Psoas muscle (tissue), 8 donors: Measurements from ENCODE around the gene CTNS. TPM values are rescaled to one million over a fixed set of nuclear protein-coding genes. Genes with fewer than 3 reads are reported as not detected.
A peak's percentile ranks its signal among the peaks of the same experiment; 100 is the strongest.

Experiments
- ATAC-seq, 4 donors: fragments of 200-7000 bp; cut with Tn5 transposase; one replicate each; pipeline ENCODE4 v1.9.1; 2020; ENCODE audit warnings: moderate library complexity in 3 of 4, mild to moderate bottlenecking in 2 of 4
- DNase-seq, 2 donors: peaks; one replicate each; pipeline ENCODE4 v3.0.0-alpha.2; 2020
- H3K27ac ChIP-seq: fragments of 200-600 bp; one replicate; pipeline ENCODE4 v1.8.0; 2022
- H3K27me3 ChIP-seq, 3 donors: fragments of 200-600 bp in 1 of 3; one replicate each; pipeline versions ENCODE4 v1.6.1 to v1.8.0; 2013 to 2022; ENCODE audit warnings: low read length in 2 of 3, mild to moderate bottlenecking in 2 of 3, moderate library complexity in 1 of 3; ENCODE audit not compliant: insufficient read depth in 3 of 3
- H3K36me3 ChIP-seq, 2 donors: fragments of 200-600 bp in 1 of 2; one replicate each; pipeline versions ENCODE4 v1.6.1 to v1.8.0; 2013 to 2022; ENCODE audit warnings: low read depth in 1 of 2, mild to moderate bottlenecking in 1 of 2, moderate library complexity in 1 of 2; ENCODE audit not compliant: insufficient read depth in 1 of 2
- H3K4me1 ChIP-seq: fragments of 200-600 bp; one replicate; pipeline ENCODE4 v1.8.0; 2022
- H3K4me3 ChIP-seq: fragments of 200-600 bp; one replicate; pipeline ENCODE4 v1.8.0; 2022; ENCODE audit warnings: mild to moderate bottlenecking
- H3K9me3 ChIP-seq: fragments of 200-600 bp; one replicate; pipeline ENCODE4 v1.8.0; 2022
- CTCF ChIP-seq: fragments of 200-600 bp; IDR thresholded peaks from one replicate; pipeline ENCODE4 v1.8.0; 2022; ENCODE audit warnings: antibody characterized with exemption
- WGBS, 3 donors: extraction: QIAGEN DNeasy Blood & Tissue Kit; methylation state at CpG; one replicate each; pipeline versions ENCODE4 v1.1.6 to v1.1.7; 2013; 5-methylcytosine and 5-hydroxymethylcytosine counted together
- intact Hi-C, 2 donors: fragments of 100-400 bp; cut with DNase I; formaldehyde crosslinking; loops; one replicate each; pipeline versions ENCODE4 v1.11.0 to v1.14.2; 2022
- long read RNA-seq, 2 donors: library from polyadenylated mRNA; unstranded; transcript quantifications; one replicate each; pipeline ENCODE4 v2.0.0, GENCODE V29; 2021
- polyA plus RNA-seq, 3 donors: library from polyadenylated mRNA; stranded (reverse); fragments of 200-250 nt; gene quantifications; one replicate each; pipeline ENCODE4 v1.2.3, GENCODE V29; 2013
- total RNA-seq, 4 donors: library from RNA; stranded (reverse); fragmentation: NEBNext Ultra II Directional in 2 of 4; extraction: Animal tissue kit (Norgen Biotek cat#: 25700) in 2 of 4; gene quantifications; one replicate each; pipeline versions ENCODE4 v1.2.1 to v1.2.4, GENCODE V29; 2021 to 2023
- donor health status: healthy with polysubstance abuse.
- donor health status: DM: no; HTN: no; CAD: no; lungs with moderate emphysema.
- donor health status: Bipolar disorder and iron deficiency.
- donor health status: healthy.
- donor health status: DM: yes; HTN: yes; CAD: no.
- donor health status: DM: no; HTN: no; CAD: no.
- donor health status: DM: no; HTN: no; CAD: no.
- donor health status: DM: yes; HTN: yes; CAD: no.

CTNS gene
- total RNA-seq (10 to 100 TPM; 10.1 to 14.9 (median 11.0) TPM), polyA plus RNA-seq (10 to 100 TPM in 1 of 3 donors, 1 to 10 TPM in 2; 7.3 to 32.7 (median 9.2) TPM)
- long read RNA-seq, donor 1, transcript CTNS-201 (12 exons, 2,866 nt): major isoform, 5 of 16 reads
- long read RNA-seq, donor 1, partial matches to known transcripts: 4 of 16 reads
- long read RNA-seq, donor 1, other reads (novel, unspliced or antisense): 7 of 16 reads
- long read RNA-seq, donor 2, partial matches to known transcripts: 8 of 21 reads
- long read RNA-seq, donor 2, other reads (novel, unspliced or antisense): 11 of 21 reads

- no peaks in the 10 kb centered on the region for H3K9me3 ChIP-seq
- H3K36me3 ChIP-seq: peaks cover 0 to 25% of the 10 kb centered on the region in 2 donors
- DNase-seq: peak; percentile 97 to 99
- H3K4me1 ChIP-seq: peaks cover 31% of the 10 kb centered on the region
- ATAC-seq: peak; percentile 92 to 96 (median 94)
- peak within 1 kb of the TSS; percentile 94 for H3K27ac ChIP-seq
- H3K4me3 ChIP-seq: peak within 1 kb of the TSS; percentile 78
- intact Hi-C loops: no loop called here
- 0 to 1% (median 0%) methylated on average over 42 to 68 of the region's 68 CpGs for WGBS, 3 donors
- no peaks in the 10 kb centered on the region for H3K27me3 ChIP-seq
- TF ChIP-seq CTCF: peak; percentile 6
Observed at GRCh38 chr17:3636154-3636907, at the start of gene CTNS, which contains the start of gene SHPK. TSS of gene CTNS (plus strand) at chr17:3636760. CDS start at chr17:3640207, 3,447 bp downstream. TSS of gene SHPK (minus strand) at chr17:3636250. CDS start at chr17:3636219, 31 bp downstream.

GRCh38 chr17:3589784-3590183 is 46.8 kb upstream of the CTNS start:
- 92 to 97% (median 94%) methylated on average over 22 of the region's 22 CpGs for WGBS, 3 donors
- no peak for TF ChIP-seq CTCF
- intact Hi-C loops: no loop called here
- no peak overlapping the region for H3K4me3 ChIP-seq
- no peak overlapping the region for H3K27ac ChIP-seq
- no peaks in the 10 kb centered on the region for H3K9me3 ChIP-seq
- H3K36me3 ChIP-seq: peaks cover 6 to 74% of the 10 kb centered on the region in 2 donors
- DNase-seq (no peak), ATAC-seq (no peak)
- no peaks in the 10 kb centered on the region for H3K4me1 ChIP-seq
- no peaks in the 10 kb centered on the region for H3K27me3 ChIP-seq

GRCh38 chr17:3590231-3590630 is 46.3 kb upstream of the CTNS start:
- Histone ChIP-seq H3K36me3 (peaks cover 3 to 71% of the 10 kb centered on the region in 2 donors), H3K4me3 (no peak overlapping the region), H3K9me3 (no peaks in the 10 kb centered on the region), H3K27me3 (no peaks in the 10 kb centered on the region), H3K4me1 (no peaks in the 10 kb centered on the region), H3K27ac (no peak overlapping the region)
- ATAC-seq: no peak
- no peak for TF ChIP-seq CTCF
- 81 to 86% (median 82%) methylated on average over 15 of the region's 15 CpGs for WGBS, 3 donors
- DNase-seq: no peak
- intact Hi-C loops: no loop called here

- intact Hi-C loops: no loop called here
- TF ChIP-seq CTCF: no peak
- DNase-seq (no peak), ATAC-seq (no peak)
- Histone ChIP-seq H3K9me3 (no peaks in the 10 kb centered on the region), H3K27ac (no peak overlapping the region), H3K27me3 (no peaks in the 10 kb centered on the region), H3K36me3 (peaks cover 3 to 65% of the 10 kb centered on the region in 2 donors), H3K4me1 (no peaks in the 10 kb centered on the region), H3K4me3 (no peak overlapping the region)
- 94 to 95% (median 95%) methylated on average over 15 of the region's 15 CpGs for WGBS, 3 donors
Observed at GRCh38 chr17:3590768-3591167, 45.8 kb upstream of the CTNS start.
